H1 (cell line): Measurements from ENCODE around the gene ZHX3. TPM values are rescaled to one million over a fixed set of nuclear protein-coding genes. Genes with fewer than 3 reads are reported as not detected.

Experiments
- CTCF ChIA-PET: fragments of 300-600 bp; sonication (Branson Sonifier 250); formaldehyde crosslinking; loops from one replicate; lab custom pipeline; 2021; ENCODE audit not compliant: partially characterized antibody; lab: Charles Lee
- POLR2A ChIA-PET: fragments of 300-600 bp; sonication (Branson Sonifier 250); formaldehyde crosslinking; loops from one replicate; lab custom pipeline; 2021; ENCODE audit warnings: inconsistent platforms; ENCODE audit not compliant: partially characterized antibody; lab: Charles Lee
- DNase-seq, 2 experiments: peaks; one replicate each; pipeline versions ENCODE4 v3.0.0 to v3.0.0-alpha.2; 2010 to 2022; ENCODE audit warnings: low spot score in 2 of 2, low read depth in 1 of 2, mixed read lengths in 1 of 2
- FAIRE-seq: peaks from 2 replicates; lab custom pipeline; 2011; peaks lifted over from hg19 to GRCh38; lab: Jason Lieb, UNC
- H2AFZ ChIP-seq: 2 replicates; pipeline ENCODE4 v1.8.1; 2012; ENCODE audit warnings: low read length, inconsistent platforms
- H2AK5ac ChIP-seq: 2 replicates; pipeline ENCODE4 v1.6.1; 2013; ENCODE audit warnings: low read depth, low read length
- H2BK120ac ChIP-seq: replicated peaks from 2 replicates; pipeline ENCODE3; 2013; ENCODE audit warnings: low read depth, low read length, inconsistent platforms
- H2BK12ac ChIP-seq: 2 replicates; pipeline ENCODE4 v1.6.1; 2013; ENCODE audit warnings: low read depth, low read length
- H2BK15ac ChIP-seq: 2 replicates; pipeline ENCODE4 v1.6.1; 2013; ENCODE audit warnings: low read length
- H2BK20ac ChIP-seq: 2 replicates; pipeline ENCODE4 v1.6.1; 2013; ENCODE audit warnings: low read length
- H2BK5ac ChIP-seq: 2 replicates; pipeline ENCODE4 v1.6.1; 2013; ENCODE audit warnings: low read depth, low read length
- H3K14ac ChIP-seq: 2 replicates; pipeline ENCODE4 v1.6.1; 2013; ENCODE audit warnings: inconsistent platforms; ENCODE audit not compliant: insufficient read length
- H3K18ac ChIP-seq: 2 replicates; pipeline ENCODE4 v1.6.1; 2013; ENCODE audit warnings: low read length; ENCODE audit errors: extremely low read depth
- H3K23ac ChIP-seq: 2 replicates; pipeline ENCODE4 v1.6.1; 2013; ENCODE audit warnings: inconsistent platforms; ENCODE audit not compliant: insufficient read length
- H3K23me2 ChIP-seq: 2 replicates; pipeline ENCODE4 v1.6.1; 2013; ENCODE audit warnings: low read depth, low read length
- H3K27ac ChIP-seq: 2 replicates; pipeline ENCODE4 v1.6.1; 2011; ENCODE audit warnings: low read depth, low read length, inconsistent platforms
- H3K27me3 ChIP-seq, 4 experiments: replicated peaks in 1 of 4; 1 replicate in 1 of 4; 2 replicates in 3 of 4; pipeline versions ENCODE4 v1.6.1 to v1.8.1; 2011 to 2013; ENCODE audit warnings: low read length in 3 of 4, mild to moderate bottlenecking in 3 of 4, inconsistent platforms in 2 of 4, mixed read lengths in 2 of 4, moderate library complexity in 1 of 4; ENCODE audit not compliant: control insufficient read depth in 3 of 4, insufficient read depth in 3 of 4; ENCODE audit errors: extremely low read depth in 1 of 4
- H3K36me3 ChIP-seq, 4 experiments: 2 replicates each; pipeline versions ENCODE4 v1.6.1 to v1.8.1; 2011 to 2013; ENCODE audit warnings: mild to moderate bottlenecking in 4 of 4, low read length in 3 of 4, moderate library complexity in 2 of 4, control low read depth in 1 of 4, inconsistent platforms in 1 of 4; ENCODE audit not compliant: insufficient read depth in 4 of 4, control insufficient read depth in 2 of 4
- H3K4ac ChIP-seq: replicated peaks from 2 replicates; pipeline ENCODE3; 2013; ENCODE audit warnings: low read length, low read depth, mixed read lengths, inconsistent platforms; ENCODE audit not compliant: insufficient read length
- H3K4me1 ChIP-seq, 4 experiments: replicated peaks in 1 of 4; 1 replicate in 1 of 4; 2 replicates in 3 of 4; pipeline versions ENCODE4 v1.6.1 to v1.8.1; 2011 to 2013; ENCODE audit warnings: low read length in 3 of 4, inconsistent platforms in 2 of 4, mixed read lengths in 1 of 4; ENCODE audit not compliant: insufficient read depth in 4 of 4, control insufficient read depth in 3 of 4
- H3K4me2 ChIP-seq, 2 experiments: 2 replicates each; pipeline versions ENCODE4 v1.6.1 to v1.8.1; 2011 to 2013; ENCODE audit warnings: low read depth in 2 of 2, low read length in 2 of 2, control low read depth in 1 of 2, inconsistent platforms in 1 of 2, mild to moderate bottlenecking in 1 of 2; ENCODE audit not compliant: insufficient read depth in 1 of 2
- H3K4me3 ChIP-seq, 4 experiments: fragments of 200-600, 300-600 bp in 1 of 4; sonication (generic), shearing (Covaris generic), sonication (Bioruptor Twin) in 1 of 4; 2 replicates each; pipeline versions ENCODE4 v1.5.1 to v1.8.1; 2011 to 2016; ENCODE audit warnings: low read length in 4 of 4, low read depth in 3 of 4, control low read depth in 2 of 4, inconsistent platforms in 2 of 4, mild to moderate bottlenecking in 2 of 4, mixed read lengths in 1 of 4, moderate library complexity in 1 of 4; ENCODE audit not compliant: insufficient read depth in 2 of 4; ENCODE audit errors: extremely low read depth in 1 of 4
- H3K56ac ChIP-seq: replicated peaks from 2 replicates; pipeline ENCODE3; 2013; ENCODE audit warnings: low read depth, mild to moderate bottlenecking, mixed read lengths, low read length, inconsistent platforms; ENCODE audit not compliant: insufficient read length
- H3K79me1 ChIP-seq: 2 replicates; pipeline ENCODE4 v1.6.1; 2013; ENCODE audit warnings: low read depth, low read length, control low read depth
- H3K79me2 ChIP-seq, 2 experiments: 2 replicates each; pipeline versions ENCODE4 v1.6.1 to v1.8.1; 2012 to 2013; ENCODE audit warnings: low read length in 2 of 2, mild to moderate bottlenecking in 2 of 2, inconsistent platforms in 1 of 2; ENCODE audit not compliant: insufficient read depth in 2 of 2, control insufficient read depth in 1 of 2
- H3K9ac ChIP-seq, 4 experiments: replicated peaks in 1 of 4; 1 replicate in 1 of 4; 2 replicates in 3 of 4; pipeline versions ENCODE4 v1.6.1 to v1.8.1; 2011 to 2013; ENCODE audit warnings: low read depth in 3 of 4, low read length in 3 of 4, control low read depth in 2 of 4, mild to moderate bottlenecking in 2 of 4, moderate library complexity in 2 of 4, inconsistent platforms in 1 of 4; ENCODE audit errors: extremely low read depth in 1 of 4
- H3K9me3 ChIP-seq, 2 experiments: 2 replicates each; pipeline versions ENCODE4 v1.6.1 to v1.8.1; 2012 to 2013; ENCODE audit warnings: mild to moderate bottlenecking in 2 of 2, moderate library complexity in 2 of 2, control low read depth in 1 of 2, inconsistent platforms in 1 of 2, low read depth in 1 of 2, low read length in 1 of 2, mixed read lengths in 1 of 2; ENCODE audit not compliant: insufficient read depth in 2 of 2
- H4K20me1 ChIP-seq, 2 experiments: replicated peaks in 1 of 2; 2 replicates each; pipeline versions ENCODE3 to v1.8.1; 2011 to 2013; ENCODE audit warnings: inconsistent platforms in 2 of 2, low read length in 2 of 2, mild to moderate bottlenecking in 1 of 2; ENCODE audit not compliant: insufficient read depth in 2 of 2, control insufficient read depth in 1 of 2
- H4K5ac ChIP-seq: 2 replicates; pipeline ENCODE4 v1.6.1; 2013; ENCODE audit warnings: low read length, low read depth, mixed read lengths, inconsistent platforms; ENCODE audit not compliant: insufficient read length
- H4K8ac ChIP-seq: 2 replicates; pipeline ENCODE4 v1.8.0; 2013; ENCODE audit warnings: mild to moderate bottlenecking, moderate library complexity, low read length, inconsistent platforms; ENCODE audit not compliant: insufficient read depth; ENCODE audit errors: extremely low read depth
- H4K91ac ChIP-seq: replicated peaks from 2 replicates; pipeline ENCODE3; 2013; ENCODE audit warnings: low read length, mixed read lengths, inconsistent platforms; ENCODE audit not compliant: insufficient read length
- ATF2 ChIP-seq: IDR thresholded peaks from 2 replicates; pipeline ENCODE4 v1.6.1; 2012; ENCODE audit warnings: low read length, inconsistent platforms
- CREB1 ChIP-seq: IDR thresholded peaks from 2 replicates; pipeline ENCODE4 v1.6.1; 2012; ENCODE audit warnings: inconsistent platforms
- EGR1 ChIP-seq: IDR thresholded peaks from 2 replicates; pipeline ENCODE4 v1.6.1; 2011; ENCODE audit warnings: low read depth, low read length, borderline replicate concordance
- NRF1 ChIP-seq: IDR thresholded peaks from 2 replicates; pipeline ENCODE4 v1.6.1; 2011; ENCODE audit warnings: mild to moderate bottlenecking, low read depth, low read length, improper control_type of control experiment
- RAD21 ChIP-seq, 2 experiments: IDR thresholded peaks in 1 of 2; conservative IDR thresholded peaks in 1 of 2; 2 replicates each; pipeline ENCODE4 v1.6.1; 2011; ENCODE audit warnings: low read depth in 2 of 2, low read length in 2 of 2, improper control_type of control experiment in 1 of 2, inconsistent platforms in 1 of 2, mild to moderate bottlenecking in 1 of 2, moderate library complexity in 1 of 2
- RNF2 ChIP-seq: fragments of 200-900, 300-1000 bp; sonication (generic); IDR thresholded peaks from 2 replicates; pipeline ENCODE4 v1.7.1; 2016; ENCODE audit warnings: borderline replicate concordance, low read depth, mild to moderate bottlenecking, antibody characterized with exemption, low read length; ENCODE audit not compliant: poor library complexity, severe bottlenecking; ENCODE audit errors: missing control alignments
- SIN3A ChIP-seq, 2 experiments: IDR thresholded peaks in 1 of 2; conservative IDR thresholded peaks in 1 of 2; 2 replicates each; pipeline ENCODE4 v1.6.1; 2011 to 2012; ENCODE audit warnings: low read length in 2 of 2, improper control_type of control experiment in 1 of 2, low read depth in 1 of 2, mild to moderate bottlenecking in 1 of 2
- SRF ChIP-seq: IDR thresholded peaks from 2 replicates; pipeline ENCODE4 v1.6.1; 2011; ENCODE audit warnings: mild to moderate bottlenecking, low read depth, low read length, moderate library complexity
- TAF1 ChIP-seq: IDR thresholded peaks from 2 replicates; pipeline ENCODE4 v1.6.1; 2011; ENCODE audit warnings: mild to moderate bottlenecking, low read depth, low read length
- USF2 ChIP-seq: IDR thresholded peaks from 2 replicates; pipeline ENCODE4 v1.6.1; 2011; ENCODE audit warnings: low read length, improper control_type of control experiment
- WGBS, 2 experiments: shearing (Covaris generic) in 1 of 2; methylation state at CpG; one replicate each; pipeline versions ENCODE4 v1.1.6 to v1.1.7; 2013 to 2015; ENCODE audit warnings: low lambda C conversion rate in 2 of 2, mixed read lengths in 2 of 2, inconsistent platforms in 1 of 2, low coverage in 1 of 2, missing lambda C conversion rate in 1 of 2; ENCODE audit not compliant: insufficient replicate concordance in 2 of 2, insufficient coverage in 1 of 2, insufficient read length in 1 of 2; ENCODE audit errors: extremely low coverage in 1 of 2, missing lambda C conversion rate in 1 of 2; 5-methylcytosine and 5-hydroxymethylcytosine counted together
- polyA plus RNA-seq, 7 experiments: library from polyadenylated mRNA; depleted of rRNA in 3 of 7; stranded (reverse) in 5 of 7; unstranded in 2 of 7; fragments of >200 nt in 5 of 7; fragments of 200-250 nt in 2 of 7; gene quantifications; 1 replicate in 5 of 7; 2 replicates in 1 of 7; 4 replicates in 1 of 7; pipeline versions ENCODE4 v1.2.1 to v1.2.3, GENCODE V29; 2011 to 2013; ENCODE audit warnings: missing spikeins in 2 of 7, mixed read lengths in 2 of 7
- total RNA-seq: library from RNA; stranded (reverse); fragmentation: NEBNext Ultra II Directional; extraction: Animal tissue kit (Norgen Biotek cat#: 25700); gene quantifications from 2 replicates; pipeline ENCODE4 v1.2.1, GENCODE V29; 2021

The ZHX3 gene
- total and polyA plus RNA-seq, 2 of the 8 experiments (the other 6 are each of a cell fraction or from before 2014, with no cell fraction given) = 1.00 to 7.8 TPM

- Histone ChIP-seq H3K79me1 (no peaks in the 10 kb centered on the region), H4K8ac (no peak overlapping the region), H3K4me1 (peaks cover 0 to 4% (median 1%) of the 10 kb centered on the region in 4 experiments; a peak in 4 of 7 replicates), H3K23ac (no peak overlapping the region), H2BK12ac (no peak overlapping the region), H3K4me2 (no peak overlapping the region), H3K79me2 (no peaks in the 10 kb centered on the region), H2BK5ac (no peak overlapping the region), H2AFZ (no peak overlapping the region), H3K9me3 (no peaks in the 10 kb centered on the region), H3K4ac (no peak overlapping the region), H3K9ac (no peak overlapping the region), H3K27ac (no peak overlapping the region), H2BK15ac (no peak overlapping the region), H2BK120ac (no peak overlapping the region), H4K91ac (no peak overlapping the region), H3K56ac (no peak overlapping the region), H3K36me3 (no peaks in the 10 kb centered on the region), H3K23me2 (peaks cover 6% of the 10 kb centered on the region; the same call in 1 of the 2 replicates), H4K20me1 (peaks cover 0 to 2% of the 10 kb centered on the region in 2 experiments), H2AK5ac (no peak overlapping the region), H4K5ac (no peak overlapping the region), H2BK20ac (no peak overlapping the region), H3K14ac (no peak overlapping the region), H3K18ac (no peak overlapping the region), H3K4me3 (no peak overlapping the region), H3K27me3 (peaks cover 0 to 4% (median 2%) of the 10 kb centered on the region in 4 experiments; a peak in 3 of 7 replicates)
- 95% methylated on average over 1 of the region's 1 CpG; no CpG with 5 or more reads in 1 of the 2 experiments for WGBS, 2 experiments
- POLR2A ChIA-PET = interaction anchor here (1.4 kb wide), 1 partner anchor 185 kb away, joined by 3 read pairs; no protein-coding TSS in a partner anchor
- FAIRE-seq = no peak
- DNase-seq = no peak
- CTCF ChIA-PET = interaction anchor here (1.0 to 1.6 kb wide), 3 partner anchors 19 to 73 kb away, joined by 3 to 6 read pairs (median 3); no protein-coding TSS in a partner anchor
- TF ChIP-seq TAF1 = no peak
- TF ChIP-seq USF2 = no peak
- no peak for TF ChIP-seq CREB1
- TF ChIP-seq SIN3A (conservative IDR thresholded peaks at IDR 0.05 in 1 of 2, IDR thresholded peaks at IDR 0.05 in 1 of 2; ENCODE audit: low read depth in 1 of 2, low read length in 2 of 2) = no peak
- no peak for TF ChIP-seq RAD21 (IDR thresholded peaks at IDR 0.05 in 1 of 2, conservative IDR thresholded peaks at IDR 0.05 in 1 of 2; ENCODE audit: low read depth in 2 of 2, low read length in 2 of 2)
- TF ChIP-seq RNF2 = no peak
- no peak for TF ChIP-seq ATF2
- TF ChIP-seq NRF1 = no peak
- TF ChIP-seq EGR1 = no peak
- TF ChIP-seq SRF = no peak
Observed at GRCh38 chr20:41320976-41321375, 3.4 kb upstream of the ZHX3 start.
